Measurements from ENCODE around the gene SYNGR3.

DNA sequence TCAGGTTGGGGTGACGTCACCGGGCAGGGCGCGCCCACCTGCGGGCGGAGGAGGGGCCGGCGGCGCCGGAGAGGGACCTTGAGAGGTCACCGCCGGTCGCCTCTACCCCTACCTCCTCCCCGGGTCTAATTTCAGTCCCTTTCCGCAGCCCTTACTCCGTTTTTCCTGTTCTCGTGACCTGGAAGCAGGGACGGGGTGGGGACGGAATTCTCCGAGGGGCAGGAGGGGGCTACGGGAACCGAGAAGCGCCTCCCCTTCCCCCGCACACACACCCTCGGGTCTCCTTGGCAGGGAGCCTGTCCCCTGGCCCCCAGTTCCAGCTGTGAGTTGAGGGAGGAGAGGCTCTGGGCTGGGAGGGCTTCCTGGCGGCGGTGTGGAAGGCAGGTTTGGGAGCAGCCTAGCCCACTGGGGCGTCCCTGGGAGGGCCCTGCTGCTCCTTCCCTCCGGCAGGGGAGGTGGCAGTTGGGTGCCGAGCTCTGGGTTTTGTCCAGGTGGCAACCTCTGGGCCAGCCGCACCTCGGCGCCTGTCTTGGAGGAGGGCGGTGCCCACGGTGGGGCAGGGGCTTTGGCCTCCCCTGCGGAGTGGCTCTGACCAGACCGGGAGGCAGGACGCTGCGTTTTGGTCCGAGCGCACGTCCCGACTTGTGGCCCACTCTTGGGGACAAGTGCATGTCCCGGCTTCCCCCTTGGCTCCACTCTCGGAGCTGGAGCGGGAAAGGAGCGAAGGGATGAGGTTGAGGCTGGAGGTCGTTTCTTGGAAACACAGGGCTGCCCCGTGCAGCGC is 773 bp downstream of the SYNGR3 start:
- TF ChIP-seq, protein P1, sequence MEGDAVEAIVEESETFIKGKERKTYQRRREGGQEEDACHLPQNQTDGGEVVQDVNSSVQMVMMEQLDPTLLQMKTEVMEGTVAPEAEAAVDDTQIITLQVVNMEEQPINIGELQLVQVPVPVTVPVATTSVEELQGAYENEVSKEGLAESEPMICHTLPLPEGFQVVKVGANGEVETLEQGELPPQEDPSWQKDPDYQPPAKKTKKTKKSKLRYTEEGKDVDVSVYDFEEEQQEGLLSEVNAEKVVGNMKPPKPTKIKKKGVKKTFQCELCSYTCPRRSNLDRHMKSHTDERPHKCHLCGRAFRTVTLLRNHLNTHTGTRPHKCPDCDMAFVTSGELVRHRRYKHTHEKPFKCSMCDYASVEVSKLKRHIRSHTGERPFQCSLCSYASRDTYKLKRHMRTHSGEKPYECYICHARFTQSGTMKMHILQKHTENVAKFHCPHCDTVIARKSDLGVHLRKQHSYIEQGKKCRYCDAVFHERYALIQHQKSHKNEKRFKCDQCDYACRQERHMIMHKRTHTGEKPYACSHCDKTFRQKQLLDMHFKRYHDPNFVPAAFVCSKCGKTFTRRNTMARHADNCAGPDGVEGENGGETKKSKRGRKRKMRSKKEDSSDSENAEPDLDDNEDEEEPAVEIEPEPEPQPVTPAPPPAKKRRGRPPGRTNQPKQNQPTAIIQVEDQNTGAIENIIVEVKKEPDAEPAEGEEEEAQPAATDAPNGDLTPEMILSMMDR (conservative IDR thresholded peaks at IDR 0.05 in 1 of 2, IDR thresholded peaks at IDR 0.05 in 1 of 2; ENCODE audit: extremely low read depth in 1 of 2, insufficient read depth in 1 of 2, low read depth in 1 of 2, low read length in 2 of 2), result no peak
- peak; percentile 82 for TF ChIP-seq EZH2 (IDR thresholded peaks at IDR 0.05; ENCODE audit: borderline replicate concordance, low read length)
